Measurements from ENCODE around the gene KIAA1217. TPM values are rescaled to one million over a fixed set of nuclear protein-coding genes. Genes with fewer than 3 reads are reported as not detected.
A peak's percentile ranks its signal among the peaks of the same experiment; 100 is the strongest.

The KIAA1217 gene
- total RNA-seq, 6 experiments from 2014 or later: 10.4 to 25.5 (median 14.9) TPM

DNA sequence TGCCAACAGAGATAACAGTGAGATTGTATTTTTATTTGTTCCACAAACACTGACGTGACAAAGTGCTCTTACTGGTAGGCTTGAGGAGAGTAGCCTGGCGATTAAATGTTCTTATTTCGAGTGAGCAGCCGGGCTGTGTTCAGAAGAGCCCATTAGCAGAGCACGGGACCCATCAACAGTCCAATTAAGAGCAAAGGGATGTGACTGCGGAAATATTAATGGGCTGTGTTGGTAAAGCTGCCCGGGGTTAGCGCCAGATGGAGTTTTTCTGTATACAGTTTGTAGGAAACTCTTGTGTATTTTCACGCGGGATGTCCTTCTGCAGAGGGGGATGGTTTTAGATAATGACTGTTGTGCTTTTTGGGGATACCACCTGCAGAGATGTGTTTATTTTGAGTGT, 104.3 kb downstream of the KIAA1217 start:
- 47% methylated on average over 10 of the region's 10 CpGs for WGBS (ENCODE audit: insufficient coverage, low coverage, low lambda C conversion rate, missing lambda C conversion rate)
- TF ChIP-seq CTCF (IDR thresholded peaks at IDR 0.05) (no peak), POLR2A (IDR thresholded peaks at IDR 0.05) (no peak)
- Histone ChIP-seq H3K36me3 (no peaks in the 10 kb centered on the region), H3K27ac (no peak overlapping the region), H3K4me1 (no peaks in the 10 kb centered on the region), H3K27me3 (no peaks in the 10 kb centered on the region), H3K9me3 (no peaks in the 10 kb centered on the region), H3K4me3 (no peak overlapping the region)
- intact Hi-C loops (cut with DNase I): no loop called here
- ATAC-seq (no peak), DNase-seq (no peak)

DNA sequence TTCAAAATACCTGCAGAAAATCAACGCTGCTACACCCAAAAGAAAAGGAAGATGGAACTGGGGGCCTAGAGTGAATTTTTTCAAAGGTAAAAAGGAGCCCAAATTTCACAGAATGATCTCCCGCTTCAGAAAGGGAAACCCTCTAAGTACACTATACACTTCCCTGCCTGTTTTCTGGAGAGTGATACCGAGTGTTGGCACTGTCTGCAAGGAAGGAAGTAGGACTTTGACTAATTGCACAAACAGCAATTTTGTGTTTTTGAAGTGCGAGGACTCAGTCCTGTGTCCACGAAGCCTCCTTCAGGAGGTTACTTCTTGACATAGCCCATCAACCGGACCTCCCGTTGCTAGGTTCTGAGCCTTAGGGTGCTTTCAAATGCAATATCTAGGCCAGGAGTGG, 106.3 kb downstream of the KIAA1217 start:
- WGBS (ENCODE audit: insufficient coverage, low coverage, low lambda C conversion rate, missing lambda C conversion rate): 43% methylated on average over 7 of the region's 7 CpGs
- peak in 3 of 4 donors; percentile 45 to 61 (median 47) for ATAC-seq
- intact Hi-C loops (cut with DNase I): no loop called here

GRCh38 chr10:24318517-24318916, 109.6 kb downstream of the KIAA1217 start:
- Histone ChIP-seq H3K27ac (no peak overlapping the region), H3K9me3 (no peaks in the 10 kb centered on the region), H3K27me3 (no peaks in the 10 kb centered on the region), H3K4me1 (no peaks in the 10 kb centered on the region), H3K4me3 (no peak overlapping the region), H3K36me3 (no peaks in the 10 kb centered on the region)
- intact Hi-C loops (cut with DNase I): no loop called here
- WGBS (ENCODE audit: insufficient coverage, low coverage, low lambda C conversion rate, missing lambda C conversion rate): 66% methylated on average over 5 of the region's 5 CpGs
- DNase-seq (no peak), ATAC-seq (no peak)
- no peak for TF ChIP-seq POLR2A (IDR thresholded peaks at IDR 0.05)
- TF ChIP-seq CTCF (IDR thresholded peaks at IDR 0.05): no peak

More for the DNA sequence above, 106.3 kb downstream of the KIAA1217 start:
- Histone ChIP-seq H3K4me1 (no peaks in the 10 kb centered on the region), H3K27me3 (no peaks in the 10 kb centered on the region), H3K27ac (no peak overlapping the region), H3K4me3 (no peak overlapping the region), H3K36me3 (no peaks in the 10 kb centered on the region), H3K9me3 (no peaks in the 10 kb centered on the region)
- DNase-seq: no peak
- TF ChIP-seq CTCF (IDR thresholded peaks at IDR 0.05) (no peak), POLR2A (IDR thresholded peaks at IDR 0.05) (no peak)

- 67% methylated on average over 2 of the region's 2 CpGs for WGBS (ENCODE audit: insufficient coverage, low coverage, low lambda C conversion rate, missing lambda C conversion rate)
- intact Hi-C loops (cut with DNase I): no loop called here
- H3K9me3 ChIP-seq: no peaks in the 10 kb centered on the region
- no peak overlapping the region for H3K27ac ChIP-seq
- ATAC-seq (no peak), DNase-seq (no peak)
- H3K4me1 ChIP-seq: no peaks in the 10 kb centered on the region
- TF ChIP-seq POLR2A (IDR thresholded peaks at IDR 0.05): no peak
- no peak for TF ChIP-seq CTCF (IDR thresholded peaks at IDR 0.05)
- H3K27me3 ChIP-seq: no peaks in the 10 kb centered on the region
- H3K36me3 ChIP-seq: no peaks in the 10 kb centered on the region
- H3K4me3 ChIP-seq: no peak overlapping the region
These were observed 111.4 kb downstream of the KIAA1217 start for GRCh38 chr10:24320373-24320772.

DNA sequence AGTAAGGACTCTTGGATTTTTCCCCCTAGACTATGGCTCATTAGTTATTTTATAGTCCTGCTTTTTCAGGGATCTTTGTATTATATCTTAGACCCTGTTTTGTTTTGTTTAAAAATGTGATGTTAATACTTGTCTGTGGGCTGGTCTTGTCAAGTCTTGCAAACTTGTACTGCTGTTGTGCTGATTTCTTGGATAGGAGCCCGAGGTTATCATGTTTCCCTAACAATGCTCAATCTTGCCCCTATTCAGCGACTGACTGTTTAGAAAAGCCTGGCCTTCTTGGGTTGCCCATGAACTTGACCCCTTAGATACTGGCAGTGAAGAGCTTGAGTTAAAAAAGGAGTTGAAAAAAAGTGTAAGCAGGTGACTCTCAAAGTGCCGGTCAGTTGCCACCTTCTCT, 115.7 kb downstream of the KIAA1217 start:
- Histone ChIP-seq H3K27ac (no peak overlapping the region), H3K4me1 (no peaks in the 10 kb centered on the region), H3K27me3 (no peaks in the 10 kb centered on the region), H3K4me3 (no peak overlapping the region), H3K9me3 (no peaks in the 10 kb centered on the region), H3K36me3 (no peaks in the 10 kb centered on the region)
- no peak for ATAC-seq
- TF ChIP-seq POLR2A (IDR thresholded peaks at IDR 0.05) (no peak), CTCF (IDR thresholded peaks at IDR 0.05) (no peak)
- 67% methylated on average over 3 of the region's 3 CpGs for WGBS (ENCODE audit: insufficient coverage, low coverage, low lambda C conversion rate, missing lambda C conversion rate)
- intact Hi-C loops (cut with DNase I): no loop called here
- DNase-seq: no peak
